Eye (tissue), 1 donor: ENCODE measurements around the gene ZNF467.

Experiments used
- DNase-seq: peaks from one replicate; pipeline ENCODE4 v3.0.0-alpha.2; 2015

ZNF467 gene

GRCh38 chr7:149724661-149725425 is 48.5 kb downstream of the ZNF467 start:
- DNase-seq: no peak

- no peak for DNase-seq
These were observed 49.4 kb downstream of the ZNF467 start for GRCh38 chr7:149723795-149724495.

- no peak for DNase-seq
These were observed 50.2 kb downstream of the ZNF467 start for GRCh38 chr7:149723082-149723767.

GRCh38 chr7:149722356-149722957 is 50.9 kb downstream of the ZNF467 start:
- no peak for DNase-seq

GRCh38 chr7:149721084-149721601 is 52.2 kb downstream of the ZNF467 start:
- no peak for DNase-seq

- no peak for DNase-seq
These were observed 52.9 kb downstream of the ZNF467 start for GRCh38 chr7:149720372-149721083.

- no peak for DNase-seq
These were observed 53.5 kb downstream of the ZNF467 start for GRCh38 chr7:149719912-149720335.

GRCh38 chr7:149719050-149719899 is 54.1 kb downstream of the ZNF467 start:
- no peak for DNase-seq

- DNase-seq: no peak
These were observed 54.7 kb downstream of the ZNF467 start for GRCh38 chr7:149718730-149719049.

GRCh38 chr7:149717481-149717880 is 55.9 kb downstream of the ZNF467 start:
- DNase-seq: no peak

- DNase-seq: no peak
These were observed 56.5 kb downstream of the ZNF467 start for GRCh38 chr7:149716932-149717307.

GRCh38 chr7:149716007-149716931 is 57.1 kb downstream of the ZNF467 start:
- no peak for DNase-seq

GRCh38 chr7:149715476-149715875 is 57.9 kb downstream of the ZNF467 start:
- no peak for DNase-seq

GRCh38 chr7:149714910-149715471 is 58.4 kb downstream of the ZNF467 start:
- no peak for DNase-seq
